ENCODE measurements around the gene PSD4. TPM values are rescaled to one million over a fixed set of nuclear protein-coding genes. Genes with fewer than 3 reads are reported as not detected.

Gene PSD4
- polyA plus RNA-seq, 1 of the 3 experiments (the other 2 are of a cell fraction), result 0.35 TPM

DNA sequence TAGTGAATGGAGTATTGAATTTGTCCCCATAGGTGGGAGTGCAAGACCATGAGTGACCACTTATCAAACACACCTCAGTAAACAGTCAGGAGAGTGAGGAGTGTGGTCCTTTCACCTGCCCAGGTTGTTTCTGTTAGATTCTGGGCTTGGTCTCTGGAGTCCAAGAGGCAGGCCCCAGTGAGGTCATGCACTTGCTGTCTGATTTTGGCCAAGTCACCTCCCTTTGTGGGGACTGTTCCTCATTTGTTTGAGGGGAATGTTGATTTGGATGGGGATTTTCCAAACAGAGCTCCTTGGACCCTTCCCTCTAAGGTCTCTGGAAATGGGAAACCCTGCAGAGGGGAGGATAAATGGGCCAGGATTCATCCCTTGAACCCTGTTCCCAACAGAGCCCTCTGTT lies 39.1 kb upstream of the PSD4 start:
- CTCF ChIA-PET, result interaction anchor here (0.6 to 7.6 kb wide), 6 partner anchors 64 to 255 kb away, joined by 3 to 68 read pairs (median 41); no protein-coding TSS in a partner anchor
- no peak for TF ChIP-seq MEF2A (IDR thresholded peaks at IDR 0.05; ENCODE audit: borderline replicate concordance, low read depth)
- TF ChIP-seq, protein P1, sequence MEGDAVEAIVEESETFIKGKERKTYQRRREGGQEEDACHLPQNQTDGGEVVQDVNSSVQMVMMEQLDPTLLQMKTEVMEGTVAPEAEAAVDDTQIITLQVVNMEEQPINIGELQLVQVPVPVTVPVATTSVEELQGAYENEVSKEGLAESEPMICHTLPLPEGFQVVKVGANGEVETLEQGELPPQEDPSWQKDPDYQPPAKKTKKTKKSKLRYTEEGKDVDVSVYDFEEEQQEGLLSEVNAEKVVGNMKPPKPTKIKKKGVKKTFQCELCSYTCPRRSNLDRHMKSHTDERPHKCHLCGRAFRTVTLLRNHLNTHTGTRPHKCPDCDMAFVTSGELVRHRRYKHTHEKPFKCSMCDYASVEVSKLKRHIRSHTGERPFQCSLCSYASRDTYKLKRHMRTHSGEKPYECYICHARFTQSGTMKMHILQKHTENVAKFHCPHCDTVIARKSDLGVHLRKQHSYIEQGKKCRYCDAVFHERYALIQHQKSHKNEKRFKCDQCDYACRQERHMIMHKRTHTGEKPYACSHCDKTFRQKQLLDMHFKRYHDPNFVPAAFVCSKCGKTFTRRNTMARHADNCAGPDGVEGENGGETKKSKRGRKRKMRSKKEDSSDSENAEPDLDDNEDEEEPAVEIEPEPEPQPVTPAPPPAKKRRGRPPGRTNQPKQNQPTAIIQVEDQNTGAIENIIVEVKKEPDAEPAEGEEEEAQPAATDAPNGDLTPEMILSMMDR (IDR thresholded peaks at IDR 0.05), result no peak
- no peak for TF ChIP-seq IRF3 (IDR thresholded peaks at IDR 0.05; ENCODE audit: low read depth, low read length)
- TF ChIP-seq TAF1 (IDR thresholded peaks at IDR 0.05; ENCODE audit: borderline replicate concordance, low read depth, low read length), result no peak
- no peak for TF ChIP-seq CHD2 (IDR thresholded peaks at IDR 0.05; ENCODE audit: low read length, partially characterized antibody)
- no peak for TF ChIP-seq RFX5 (IDR thresholded peaks at IDR 0.05; ENCODE audit: low read length)
- no peak for TF ChIP-seq JUND (IDR thresholded peaks at IDR 0.05)
- TF ChIP-seq, protein P2, sequence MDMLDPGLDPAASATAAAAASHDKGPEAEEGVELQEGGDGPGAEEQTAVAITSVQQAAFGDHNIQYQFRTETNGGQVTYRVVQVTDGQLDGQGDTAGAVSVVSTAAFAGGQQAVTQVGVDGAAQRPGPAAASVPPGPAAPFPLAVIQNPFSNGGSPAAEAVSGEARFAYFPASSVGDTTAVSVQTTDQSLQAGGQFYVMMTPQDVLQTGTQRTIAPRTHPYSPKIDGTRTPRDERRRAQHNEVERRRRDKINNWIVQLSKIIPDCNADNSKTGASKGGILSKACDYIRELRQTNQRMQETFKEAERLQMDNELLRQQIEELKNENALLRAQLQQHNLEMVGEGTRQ (IDR thresholded peaks at IDR 0.05; ENCODE audit: borderline replicate concordance, low read depth, low read length), result no peak
- H3K9me2 ChIP-seq, result no peaks in the 10 kb centered on the region

DNA sequence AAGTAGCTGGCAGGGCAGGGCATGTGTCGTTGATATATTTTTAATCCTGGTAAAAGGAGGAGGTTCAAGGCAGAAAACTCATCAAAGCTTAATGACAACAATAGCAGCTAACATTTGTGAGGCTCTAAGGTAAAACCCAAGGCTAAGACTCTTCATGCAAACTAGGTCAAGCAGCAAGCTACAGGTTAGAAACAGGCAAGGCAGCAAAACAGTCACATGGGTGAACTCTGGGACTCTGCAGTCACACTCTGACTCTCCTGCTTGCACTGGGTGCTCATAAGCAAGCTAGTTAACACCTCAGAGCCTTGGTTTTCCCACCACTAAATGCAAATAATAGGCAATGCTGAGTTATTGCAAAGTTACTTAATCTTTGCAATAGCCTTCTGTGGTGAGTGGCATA lies 38.5 kb upstream of the PSD4 start:
- ChIA-PET POLR2A (no interaction called here), CTCF (interaction anchor here (0.6 to 7.6 kb wide), 7 partner anchors 16 to 254 kb away, joined by 3 to 68 read pairs (median 39); no protein-coding TSS in a partner anchor)
- WGBS (ENCODE audit: low lambda C conversion rate), result 0% methylated on average over 1 of the region's 1 CpG
- Histone ChIP-seq H3K9me3 (no peaks in the 10 kb centered on the region), H3K4me2 (no peak overlapping the region), H4K20me1 (ENCODE audit: insufficient read depth) (no peaks in the 10 kb centered on the region), H2AFZ (ENCODE audit: low read depth) (no peak overlapping the region), H3K36me3 (replicated peaks in 1 of 2; ENCODE audit: control insufficient read depth in 1 of 2, insufficient read depth in 2 of 2, low read length in 1 of 2) (no peaks in the 10 kb centered on the region), H3K79me2 (ENCODE audit: insufficient read depth) (no peaks in the 10 kb centered on the region), H3K9me2 (no peaks in the 10 kb centered on the region), H3K27me3 (ENCODE audit: insufficient read depth) (peaks cover 20% of the 10 kb centered on the region; the same call in 1 of the 2 replicates), H3K27ac (ENCODE audit: low read depth in 2 of 2, low read length in 1 of 2) (no peak overlapping the region), H3F3A (replicated peaks; ENCODE audit: insufficient read depth) (no peaks in the 10 kb centered on the region), H3K4me1 (ENCODE audit: control insufficient read depth in 1 of 2, insufficient read depth in 2 of 2, low read depth in 1 of 2, low read length in 1 of 2) (no peaks in the 10 kb centered on the region), H3K9ac (no peak overlapping the region), H3K4me3 (ENCODE audit: low read depth in 2 of 2, low read length in 1 of 2) (no peak overlapping the region)
- DNase-seq, result no peak
- TF ChIP-seq GATA2 (CRISPR knock-in tag; IDR thresholded peaks at IDR 0.05) (no peak), FOXM1 (IDR thresholded peaks at IDR 0.05; ENCODE audit: low read depth) (no peak), RXRA (IDR thresholded peaks at IDR 0.05; ENCODE audit: borderline replicate concordance, low read depth) (no peak), SMC3 (IDR thresholded peaks at IDR 0.05; ENCODE audit: low read depth, low read length) (no peak), MXI1 (IDR thresholded peaks at IDR 0.05; ENCODE audit: low read depth, low read length) (no peak), EZH2phosphoT487 (IDR thresholded peaks at IDR 0.05; ENCODE audit: borderline replicate concordance, low read depth) (no peak), TEAD4 (IDR thresholded peaks at IDR 0.05; ENCODE audit: borderline replicate concordance, insufficient read depth) (no peak)
- TF ChIP-seq, protein P3, sequence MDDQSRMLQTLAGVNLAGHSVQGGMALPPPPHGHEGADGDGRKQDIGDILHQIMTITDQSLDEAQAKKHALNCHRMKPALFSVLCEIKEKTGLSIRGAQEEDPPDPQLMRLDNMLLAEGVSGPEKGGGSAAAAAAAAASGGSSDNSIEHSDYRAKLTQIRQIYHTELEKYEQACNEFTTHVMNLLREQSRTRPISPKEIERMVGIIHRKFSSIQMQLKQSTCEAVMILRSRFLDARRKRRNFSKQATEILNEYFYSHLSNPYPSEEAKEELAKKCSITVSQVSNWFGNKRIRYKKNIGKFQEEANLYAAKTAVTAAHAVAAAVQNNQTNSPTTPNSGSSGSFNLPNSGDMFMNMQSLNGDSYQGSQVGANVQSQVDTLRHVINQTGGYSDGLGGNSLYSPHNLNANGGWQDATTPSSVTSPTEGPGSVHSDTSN (IDR thresholded peaks at IDR 0.05), result no peak
- TF ChIP-seq, protein P4, sequence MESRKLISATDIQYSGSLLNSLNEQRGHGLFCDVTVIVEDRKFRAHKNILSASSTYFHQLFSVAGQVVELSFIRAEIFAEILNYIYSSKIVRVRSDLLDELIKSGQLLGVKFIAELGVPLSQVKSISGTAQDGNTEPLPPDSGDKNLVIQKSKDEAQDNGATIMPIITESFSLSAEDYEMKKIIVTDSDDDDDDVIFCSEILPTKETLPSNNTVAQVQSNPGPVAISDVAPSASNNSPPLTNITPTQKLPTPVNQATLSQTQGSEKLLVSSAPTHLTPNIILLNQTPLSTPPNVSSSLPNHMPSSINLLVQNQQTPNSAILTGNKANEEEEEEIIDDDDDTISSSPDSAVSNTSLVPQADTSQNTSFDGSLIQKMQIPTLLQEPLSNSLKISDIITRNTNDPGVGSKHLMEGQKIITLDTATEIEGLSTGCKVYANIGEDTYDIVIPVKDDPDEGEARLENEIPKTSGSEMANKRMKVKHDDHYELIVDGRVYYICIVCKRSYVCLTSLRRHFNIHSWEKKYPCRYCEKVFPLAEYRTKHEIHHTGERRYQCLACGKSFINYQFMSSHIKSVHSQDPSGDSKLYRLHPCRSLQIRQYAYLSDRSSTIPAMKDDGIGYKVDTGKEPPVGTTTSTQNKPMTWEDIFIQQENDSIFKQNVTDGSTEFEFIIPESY (IDR thresholded peaks at IDR 0.05; ENCODE audit: borderline replicate concordance, low read depth), result no peak

More for the DNA sequence above, 39.1 kb upstream of the PSD4 start:
- H3K27me3 ChIP-seq (ENCODE audit: insufficient read depth), result peaks cover 22% of the 10 kb centered on the region; the same call in 1 of the 2 replicates
- no peak overlapping the region for H3K9ac ChIP-seq
- no peaks in the 10 kb centered on the region for H3K79me2 ChIP-seq (ENCODE audit: insufficient read depth)
- POLR2A ChIA-PET, result no interaction called here
- no peaks in the 10 kb centered on the region for H3K9me3 ChIP-seq
- no peak overlapping the region for H3K4me2 ChIP-seq
- H3K36me3 ChIP-seq (replicated peaks in 1 of 2; ENCODE audit: control insufficient read depth in 1 of 2, insufficient read depth in 2 of 2, low read length in 1 of 2), result no peaks in the 10 kb centered on the region
- no peaks in the 10 kb centered on the region for H3F3A ChIP-seq (replicated peaks; ENCODE audit: insufficient read depth)
- H2AFZ ChIP-seq (ENCODE audit: low read depth), result no peak overlapping the region
- no peak overlapping the region for H3K27ac ChIP-seq (ENCODE audit: low read depth in 2 of 2, low read length in 1 of 2)
- DNase-seq, result no peak
- no peak overlapping the region for H3K4me3 ChIP-seq (ENCODE audit: low read depth in 2 of 2, low read length in 1 of 2)
- H4K20me1 ChIP-seq (ENCODE audit: insufficient read depth), result no peaks in the 10 kb centered on the region
- H3K4me1 ChIP-seq (ENCODE audit: control insufficient read depth in 1 of 2, insufficient read depth in 2 of 2, low read depth in 1 of 2, low read length in 1 of 2), result no peaks in the 10 kb centered on the region

All from SK-N-SH (cell line).